HepG2 (cell line): ENCODE results near the gene PPP1R18. TPM values are rescaled to one million over a fixed set of nuclear protein-coding genes. Genes with fewer than 3 reads are reported as not detected.

ENCODE experiments used
- AKNA ChIP-seq: sonication (generic); formaldehyde crosslinking; IDR thresholded peaks from 2 replicates; pipeline ENCODE4 v1.4.0; 2020; ENCODE audit warnings: missing genetic modification reagents, borderline replicate concordance
- ATF2 ChIP-seq: sonication (generic); formaldehyde crosslinking; IDR thresholded peaks from 2 replicates; pipeline ENCODE4 v1.4.0; 2020; ENCODE audit warnings: missing genetic modification reagents
- BCLAF1 ChIP-seq: fragments of 450-650 bp; IDR thresholded peaks from 2 replicates; pipeline ENCODE4 v1.6.1; 2017; ENCODE audit warnings: mild to moderate bottlenecking
- GABPA ChIP-seq, 2 experiments: IDR thresholded peaks; 2 replicates each; pipeline ENCODE4 v1.6.1; 2011 to 2016; ENCODE audit warnings: low read depth in 2 of 2, low read length in 1 of 2, missing biosample characterization in 1 of 2, missing genetic modification characterization in 1 of 2
- PITX1 ChIP-seq: sonication (generic); formaldehyde crosslinking; IDR thresholded peaks from 2 replicates; pipeline ENCODE4 v1.5.1; 2020; ENCODE audit warnings: mild to moderate bottlenecking, missing genetic modification reagents
- SOX13 ChIP-seq, 3 experiments: fragments of 450-650 bp in 1 of 3; sonication (generic) in 1 of 3; formaldehyde crosslinking in 1 of 3; IDR thresholded peaks in 2 of 3; conservative IDR thresholded peaks in 1 of 3; 2 replicates each; pipeline versions ENCODE4 v1.5.0 to v1.6.1; 2016 to 2020; ENCODE audit warnings: antibody characterized with exemption in 1 of 3, mild to moderate bottlenecking in 1 of 3, missing compliant biosample characterization in 1 of 3, missing genetic modification reagents in 1 of 3, moderate library complexity in 1 of 3
- TOPORS ChIP-seq: sonication (generic); formaldehyde crosslinking; IDR thresholded peaks from 2 replicates; pipeline ENCODE4 v1.8.0; 2023; ENCODE audit warnings: mild to moderate bottlenecking, missing genetic modification reagents
- ZBTB10 ChIP-seq: sonication (generic); formaldehyde crosslinking; IDR thresholded peaks from 2 replicates; pipeline ENCODE4 v1.4.0; 2020; ENCODE audit warnings: missing genetic modification reagents, borderline replicate concordance
- ZNF572 ChIP-seq: sonication (generic); formaldehyde crosslinking; IDR thresholded peaks from 2 replicates; pipeline ENCODE4 v1.5.1; 2020; ENCODE audit warnings: mild to moderate bottlenecking, missing genetic modification reagents
- ZNF670 ChIP-seq: sonication (generic); formaldehyde crosslinking; IDR thresholded peaks from 2 replicates; pipeline ENCODE4 v1.8.0; 2022; ENCODE audit warnings: mild to moderate bottlenecking, missing genetic modification reagents, borderline replicate concordance
- ZNF816 ChIP-seq: sonication (generic); formaldehyde crosslinking; IDR thresholded peaks from 2 replicates; pipeline ENCODE4 v1.8.0; 2022; ENCODE audit warnings: missing genetic modification reagents, mild to moderate bottlenecking, borderline replicate concordance
- polyA plus RNA-seq, 8 experiments: library from polyadenylated mRNA; depleted of rRNA in 3 of 8; stranded (reverse) in 7 of 8; unstranded in 1 of 8; fragments of >200 nt; fragmentation: Illumina TruSeq in 4 of 8; extraction: Trizol in 4 of 8; gene quantifications; 2 replicates each; pipeline versions ENCODE4 v1.2.1 to v1.2.3, GENCODE V29; 2011 to 2016; ENCODE audit warnings: low read depth in 4 of 8, missing spikeins in 1 of 8, mixed read lengths in 1 of 8; ENCODE audit not compliant: insufficient read depth in 1 of 8
- total RNA-seq, 5 experiments: library from RNA; depleted of rRNA; stranded (reverse); fragments of >200 nt; fragmentation: Illumina TruSeq; extraction: Trizol; gene quantifications; 2 replicates each; pipeline ENCODE4 v1.2.3, GENCODE V29; 2016; ENCODE audit warnings: low read depth in 1 of 5
- TF ChIP-seq, protein P1 (sequence below): sonication (generic); formaldehyde crosslinking; IDR thresholded peaks from 2 replicates; pipeline ENCODE4 v1.5.0; 2020; ENCODE audit warnings: mild to moderate bottlenecking, missing genetic modification reagents, moderate library complexity

Gene PPP1R18
- total and polyA plus RNA-seq, 2 of the 13 experiments (the other 11 are each of a cell fraction or from before 2014, with no cell fraction given) = 4.9 to 9.2 TPM

DNA sequence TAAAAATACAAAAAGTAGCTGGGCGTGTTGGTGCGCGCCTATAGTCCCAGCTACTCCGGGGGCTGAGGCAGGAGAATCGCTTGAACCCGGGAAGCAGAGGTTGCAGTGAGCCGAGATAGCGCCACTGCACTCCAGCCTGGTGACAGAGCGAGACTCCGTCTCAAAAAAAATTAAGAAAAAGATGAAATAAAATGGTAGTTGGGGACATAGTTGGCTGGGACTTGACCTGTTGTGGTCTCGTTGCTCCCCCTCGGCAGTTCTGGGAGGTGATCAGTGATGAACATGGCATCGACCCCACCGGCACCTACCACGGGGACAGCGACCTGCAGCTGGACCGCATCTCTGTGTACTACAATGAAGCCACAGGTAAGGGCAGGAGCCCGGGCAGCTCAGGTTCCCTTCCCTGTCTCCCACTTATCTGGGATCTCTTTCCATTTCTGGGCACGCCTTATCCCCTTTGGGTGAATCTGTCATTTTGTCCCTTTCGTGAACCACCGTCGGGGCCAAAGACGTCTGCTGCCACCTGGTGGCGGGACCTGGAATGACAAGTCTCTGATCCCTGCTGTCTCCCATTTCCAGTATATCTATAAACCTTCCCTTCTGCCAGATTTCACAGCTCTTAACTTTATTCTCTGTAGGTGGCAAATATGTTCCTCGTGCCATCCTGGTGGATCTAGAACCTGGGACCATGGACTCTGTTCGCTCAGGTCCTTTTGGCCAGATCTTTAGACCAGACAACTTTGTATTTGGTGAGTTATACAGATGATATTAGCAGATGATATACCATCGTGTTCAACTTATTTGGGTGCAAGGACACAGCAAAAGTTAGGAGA lies 36.1 kb upstream of the PPP1R18 start (continued):
- no peak for TF ChIP-seq BCLAF1
- TF ChIP-seq AKNA (CRISPR knock-in tag) = no peak
- TF ChIP-seq TOPORS (CRISPR knock-in tag) = no peak
- TF ChIP-seq ZNF572 (CRISPR knock-in tag) = no peak
- TF ChIP-seq ZNF816 (CRISPR knock-in tag) = no peak
- no peak for TF ChIP-seq PITX1 (CRISPR knock-in tag)
- TF ChIP-seq, protein P1, sequence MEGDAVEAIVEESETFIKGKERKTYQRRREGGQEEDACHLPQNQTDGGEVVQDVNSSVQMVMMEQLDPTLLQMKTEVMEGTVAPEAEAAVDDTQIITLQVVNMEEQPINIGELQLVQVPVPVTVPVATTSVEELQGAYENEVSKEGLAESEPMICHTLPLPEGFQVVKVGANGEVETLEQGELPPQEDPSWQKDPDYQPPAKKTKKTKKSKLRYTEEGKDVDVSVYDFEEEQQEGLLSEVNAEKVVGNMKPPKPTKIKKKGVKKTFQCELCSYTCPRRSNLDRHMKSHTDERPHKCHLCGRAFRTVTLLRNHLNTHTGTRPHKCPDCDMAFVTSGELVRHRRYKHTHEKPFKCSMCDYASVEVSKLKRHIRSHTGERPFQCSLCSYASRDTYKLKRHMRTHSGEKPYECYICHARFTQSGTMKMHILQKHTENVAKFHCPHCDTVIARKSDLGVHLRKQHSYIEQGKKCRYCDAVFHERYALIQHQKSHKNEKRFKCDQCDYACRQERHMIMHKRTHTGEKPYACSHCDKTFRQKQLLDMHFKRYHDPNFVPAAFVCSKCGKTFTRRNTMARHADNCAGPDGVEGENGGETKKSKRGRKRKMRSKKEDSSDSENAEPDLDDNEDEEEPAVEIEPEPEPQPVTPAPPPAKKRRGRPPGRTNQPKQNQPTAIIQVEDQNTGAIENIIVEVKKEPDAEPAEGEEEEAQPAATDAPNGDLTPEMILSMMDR = peak; percentile 96
- no peak for TF ChIP-seq GABPA (IDR thresholded peaks at IDR 0.05; ENCODE audit: low read depth, low read length)
- TF ChIP-seq GABPA (CRISPR knock-in tag; IDR thresholded peaks at IDR 0.05; ENCODE audit: low read depth) = peak; percentile 28; the same call in 1 of the 2 replicates
- TF ChIP-seq SOX13 (IDR thresholded peaks at IDR 0.05) = 0 out of 2 replicates have a peak, but pooled peaks have one; percentile 14
- TF ChIP-seq SOX13 (CRISPR knock-in tag; conservative IDR thresholded peaks at IDR 0.05 in 1 of 2, IDR thresholded peaks at IDR 0.05 in 1 of 2) = peak in 1 of 2 experiments; percentile 75; a peak in 2 of 4 replicates
- 0 out of 2 replicates have a peak, but pooled peaks have one; percentile 36 for TF ChIP-seq ATF2
- no peak for TF ChIP-seq ZNF670 (CRISPR knock-in tag)
- TF ChIP-seq ZBTB10 (CRISPR knock-in tag) = peak; percentile 38; the same call in 1 of the 2 replicates
